SJCRH30 (cell line): Measurements from ENCODE around the gene ITGA11. TPM values are rescaled to one million over a fixed set of nuclear protein-coding genes. Genes with fewer than 3 reads are reported as not detected.

Experiments used
- DNase-seq, 2 experiments: peaks; one replicate each; pipeline ENCODE4 v3.0.0-alpha.2; 2015 to 2020
- H3K27ac ChIP-seq: fragments of 250-450 bp; sonication (Bioruptor Pico); 2 replicates; pipeline ENCODE4 v1.5.1; 2020; ENCODE audit warnings: mild to moderate bottlenecking, moderate library complexity
- H3K27me3 ChIP-seq: fragments of 250-450 bp; sonication (Bioruptor Pico); 2 replicates; pipeline ENCODE4 v1.5.1; 2020; ENCODE audit warnings: mild to moderate bottlenecking, moderate library complexity
- H3K36me3 ChIP-seq: fragments of 250-450 bp; sonication (Bioruptor Pico); 2 replicates; pipeline ENCODE4 v1.5.1; 2020; ENCODE audit warnings: mild to moderate bottlenecking, moderate library complexity
- H3K4me1 ChIP-seq: fragments of 250-450 bp; sonication (Bioruptor Pico); 2 replicates; pipeline ENCODE4 v1.5.1; 2020; ENCODE audit warnings: mild to moderate bottlenecking, moderate library complexity
- H3K4me3 ChIP-seq: fragments of 250-450 bp; sonication (Bioruptor Pico); 2 replicates; pipeline ENCODE4 v1.5.1; 2020; ENCODE audit warnings: mild to moderate bottlenecking, moderate library complexity
- H3K9me3 ChIP-seq: fragments of 250-450 bp; sonication (Bioruptor Pico); replicated peaks from 2 replicates; pipeline ENCODE4 v1.5.1; 2020; ENCODE audit warnings: mild to moderate bottlenecking, moderate library complexity
- total RNA-seq: library from RNA; depleted of rRNA; stranded (reverse); fragments of >200 nt; shearing (Covaris generic); gene quantifications from 2 replicates; pipeline ENCODE4 v1.2.3, GENCODE V29; 2014

ITGA11 gene
- total RNA-seq, 1 experiment from 2014 or later = not detected

DNA sequence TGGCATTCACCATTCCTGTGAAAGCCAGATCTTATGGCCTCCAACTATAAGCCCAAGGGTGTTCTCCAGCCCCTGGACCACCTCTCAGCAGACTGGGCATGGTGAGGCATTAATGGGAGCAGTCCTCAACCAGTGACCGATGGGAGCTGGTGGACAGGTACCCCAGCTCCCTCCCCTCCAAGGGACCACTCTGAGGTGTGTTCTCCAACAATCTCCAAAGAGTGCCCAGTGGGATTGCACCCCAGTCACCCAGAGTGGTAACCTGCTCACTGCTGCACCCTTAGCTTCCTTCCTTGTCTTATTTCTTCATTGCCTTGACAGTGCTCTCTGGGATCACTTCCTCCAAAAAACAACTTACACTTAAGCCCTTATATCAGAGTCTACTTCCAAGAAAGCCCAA, 8.2 kb upstream of the ITGA11 start:
- DNase-seq = no peak
- Histone ChIP-seq H3K4me3 (no peak overlapping the region), H3K27me3 (peaks cover 8% of the 10 kb centered on the region; the same call in 1 of the 2 replicates), H3K27ac (no peak overlapping the region), H3K9me3 (no peaks in the 10 kb centered on the region), H3K36me3 (no peaks in the 10 kb centered on the region), H3K4me1 (no peaks in the 10 kb centered on the region)

DNA sequence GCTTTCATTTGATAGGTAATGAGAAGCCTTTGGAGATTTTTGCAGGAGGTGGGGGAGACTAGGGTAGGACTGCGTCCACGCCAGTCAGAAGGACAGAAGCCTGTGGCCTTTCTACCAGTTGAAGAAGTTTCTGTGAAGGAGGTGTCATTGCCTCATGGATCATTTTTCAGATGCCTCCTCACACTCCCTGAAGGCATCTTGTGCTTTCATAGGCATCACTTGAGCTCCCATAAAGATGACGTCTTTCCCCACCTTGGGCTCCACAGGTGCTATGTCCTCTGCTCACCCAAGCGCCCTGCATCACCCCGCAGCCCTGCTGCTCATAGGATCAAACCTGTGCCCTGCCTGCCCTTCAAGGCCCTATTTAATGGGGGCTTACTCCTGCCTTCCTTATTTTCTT, 7.5 kb upstream of the ITGA11 start:
- peaks cover 8% of the 10 kb centered on the region; the same call in 1 of the 2 replicates for H3K27me3 ChIP-seq
- H3K9me3 ChIP-seq = no peaks in the 10 kb centered on the region
- no peaks in the 10 kb centered on the region for H3K4me1 ChIP-seq
- no peak overlapping the region for H3K27ac ChIP-seq
- DNase-seq = no peak
- H3K36me3 ChIP-seq = no peaks in the 10 kb centered on the region
- no peak overlapping the region for H3K4me3 ChIP-seq

DNA sequence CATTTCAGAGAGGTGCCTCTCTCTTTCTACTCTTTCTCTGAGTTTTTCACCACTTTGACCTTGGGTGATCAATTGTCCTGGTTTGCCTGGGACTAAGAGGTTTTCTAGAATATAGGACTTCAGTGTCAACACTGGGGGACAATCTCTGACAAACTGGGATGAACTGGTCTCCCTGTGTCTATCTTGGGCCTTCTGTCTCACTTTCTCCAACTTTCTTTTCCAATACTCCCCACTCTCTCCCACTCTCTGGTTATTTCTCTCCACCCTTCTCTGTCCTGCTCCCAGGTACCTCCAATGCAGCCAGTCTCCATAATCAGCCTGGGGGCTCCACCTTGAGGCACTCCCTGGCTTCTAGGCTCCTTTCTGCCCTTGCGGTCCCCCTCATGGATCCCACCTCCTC, 4.7 kb upstream of the ITGA11 start:
- H3K27me3 ChIP-seq = peaks cover 12% of the 10 kb centered on the region; the same call in 1 of the 2 replicates
- DNase-seq = no peak
- peaks cover 3% of the 10 kb centered on the region; the same call in 1 of the 2 replicates for H3K4me1 ChIP-seq
- no peak overlapping the region for H3K4me3 ChIP-seq
- no peaks in the 10 kb centered on the region for H3K9me3 ChIP-seq
- no peak overlapping the region for H3K27ac ChIP-seq
- H3K36me3 ChIP-seq = no peaks in the 10 kb centered on the region

DNA sequence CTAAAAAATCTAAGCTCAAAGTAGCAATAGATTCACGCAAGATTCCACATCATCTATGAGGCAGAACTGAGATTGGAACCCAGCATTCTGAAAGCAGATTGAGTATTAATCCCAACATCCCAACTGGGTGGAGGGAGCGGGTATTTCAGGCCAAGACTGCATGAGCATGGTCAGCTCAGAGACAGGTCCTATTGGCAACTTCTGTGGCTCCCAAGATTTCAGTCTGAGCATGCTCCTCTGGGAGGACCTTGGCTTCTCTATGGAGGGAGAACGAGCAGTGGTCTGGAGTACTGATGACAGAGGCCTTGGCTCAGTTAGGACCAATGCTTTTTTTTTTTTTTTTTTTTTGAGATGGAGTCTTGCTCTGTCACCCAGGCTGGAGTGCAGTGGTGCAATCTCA, 4.0 kb upstream of the ITGA11 start:
- Histone ChIP-seq H3K27ac (no peak overlapping the region), H3K4me3 (no peak overlapping the region), H3K9me3 (no peaks in the 10 kb centered on the region), H3K4me1 (peaks cover 3% of the 10 kb centered on the region; the same call in 1 of the 2 replicates), H3K27me3 (peaks cover 12% of the 10 kb centered on the region; the same call in 1 of the 2 replicates), H3K36me3 (no peaks in the 10 kb centered on the region)
- no peak for DNase-seq

DNA sequence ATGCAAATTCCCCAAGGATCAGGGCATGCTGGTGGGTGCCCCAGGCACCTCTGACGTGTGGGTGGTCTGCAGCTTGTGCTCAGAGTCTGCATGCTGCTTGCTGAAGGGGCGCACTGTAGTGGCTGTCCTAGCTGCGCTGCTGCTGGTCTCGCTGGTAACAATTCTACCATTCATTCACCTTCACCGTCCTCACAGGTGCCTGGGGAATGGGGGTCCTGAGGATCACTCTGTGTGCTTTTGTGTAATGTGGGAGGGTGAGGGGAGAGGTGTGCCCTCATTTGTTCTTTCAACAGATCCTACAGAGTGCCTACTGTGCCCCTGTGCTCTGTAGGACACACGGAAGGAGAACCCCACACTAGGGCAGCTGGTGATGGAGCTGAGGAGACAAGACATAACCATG, 2.1 kb upstream of the ITGA11 start:
- DNase-seq = no peak
- Histone ChIP-seq H3K9me3 (no peaks in the 10 kb centered on the region), H3K27me3 (peaks cover 8% of the 10 kb centered on the region; the same call in 1 of the 2 replicates), H3K4me3 (no peak overlapping the region), H3K36me3 (no peaks in the 10 kb centered on the region), H3K27ac (no peak overlapping the region), H3K4me1 (peaks cover 3% of the 10 kb centered on the region; the same call in 1 of the 2 replicates)

GRCh38 chr15:68433551-68433950, 1.6 kb upstream of the ITGA11 start:
- Histone ChIP-seq H3K4me3 (no peak overlapping the region), H3K27ac (no peak overlapping the region), H3K4me1 (peaks cover 3% of the 10 kb centered on the region; the same call in 1 of the 2 replicates), H3K27me3 (peaks cover 8% of the 10 kb centered on the region; the same call in 1 of the 2 replicates), H3K36me3 (no peaks in the 10 kb centered on the region), H3K9me3 (no peaks in the 10 kb centered on the region)
- no peak for DNase-seq

DNA sequence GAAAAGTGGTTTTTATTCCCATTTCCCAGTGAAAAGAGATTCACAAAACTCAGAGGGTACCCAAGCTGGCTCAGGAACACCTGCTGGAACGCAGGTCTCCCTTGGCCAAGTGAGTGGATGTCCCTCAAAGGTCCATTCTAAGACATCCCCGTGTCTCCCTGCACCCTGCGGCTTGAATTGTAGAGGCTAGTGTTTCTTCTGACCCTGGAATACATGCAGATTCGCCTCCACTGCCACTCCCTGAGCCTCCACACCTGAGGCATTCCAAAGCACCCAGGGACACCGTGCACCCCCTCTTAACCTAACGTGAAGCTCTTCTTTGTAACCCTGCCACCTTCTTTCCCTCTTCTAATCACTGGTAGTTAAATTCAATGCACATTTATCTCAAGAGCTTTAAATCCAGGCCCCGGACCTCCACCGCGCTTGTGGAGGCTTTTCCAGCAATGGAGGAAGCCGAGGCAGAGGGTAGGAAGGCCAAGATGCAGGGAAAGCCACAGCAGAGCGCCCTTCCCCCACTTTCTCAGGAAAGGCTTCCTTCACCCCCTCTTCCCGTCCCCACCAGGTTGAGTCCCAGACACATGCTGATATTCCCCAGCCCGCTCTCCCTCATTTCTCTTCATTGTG, 590 bp upstream of the ITGA11 start:
- Histone ChIP-seq H3K4me1 (peaks cover 3% of the 10 kb centered on the region; the same call in 1 of the 2 replicates), H3K27ac (no peak overlapping the region), H3K9me3 (no peaks in the 10 kb centered on the region), H3K4me3 (peak overlapping the region; percentile 55; the same call in 1 of the 2 replicates), H3K36me3 (no peaks in the 10 kb centered on the region), H3K27me3 (peaks cover 3% of the 10 kb centered on the region; the same call in 1 of the 2 replicates)
- DNase-seq = no peak

DNA sequence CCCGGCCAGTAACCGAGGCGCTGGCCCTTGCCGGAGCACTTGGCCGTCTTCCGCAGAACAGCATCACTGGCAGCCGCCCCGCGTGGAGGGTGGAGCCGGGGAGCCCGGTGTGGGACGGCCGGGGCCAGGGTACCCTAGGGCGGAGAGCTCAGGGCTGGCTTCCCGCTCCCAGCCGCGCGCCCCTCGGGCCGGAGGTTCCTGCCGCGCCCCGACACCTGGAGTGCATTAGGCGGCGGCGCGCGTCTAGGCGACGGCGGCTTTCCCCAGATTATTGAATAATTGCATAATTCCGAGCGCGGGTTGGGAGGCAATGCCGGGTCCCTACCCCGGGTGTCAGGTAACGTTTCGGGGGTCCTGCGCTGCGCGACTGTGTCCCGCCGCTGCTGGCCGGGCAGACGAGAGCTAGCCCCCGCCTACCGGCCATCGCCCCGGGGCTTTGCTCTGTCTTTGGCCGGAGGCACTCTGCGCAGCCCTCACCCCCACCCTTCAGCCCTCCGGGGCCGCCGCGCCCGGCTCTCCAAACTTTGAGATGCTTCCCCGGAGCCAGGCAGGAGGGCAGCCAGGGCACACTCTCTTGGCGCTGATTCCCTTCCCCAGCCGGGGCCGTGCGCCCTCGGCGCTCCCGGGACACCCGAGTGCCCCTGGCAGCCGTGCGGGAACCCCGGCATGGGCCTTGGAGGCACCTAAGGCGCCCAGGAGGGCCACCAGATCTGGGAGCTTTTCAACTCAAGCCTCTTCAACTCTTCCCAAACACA, 749 bp downstream of the ITGA11 start:
- no peaks in the 10 kb centered on the region for H3K9me3 ChIP-seq
- peaks cover 3% of the 10 kb centered on the region; the same call in 1 of the 2 replicates for H3K27me3 ChIP-seq
- H3K36me3 ChIP-seq = no peaks in the 10 kb centered on the region
- DNase-seq = no peak
- H3K4me3 ChIP-seq = peak overlapping the region; percentile 55
- H3K27ac ChIP-seq = no peak overlapping the region
- H3K4me1 ChIP-seq = peaks cover 3% of the 10 kb centered on the region; the same call in 1 of the 2 replicates

DNA sequence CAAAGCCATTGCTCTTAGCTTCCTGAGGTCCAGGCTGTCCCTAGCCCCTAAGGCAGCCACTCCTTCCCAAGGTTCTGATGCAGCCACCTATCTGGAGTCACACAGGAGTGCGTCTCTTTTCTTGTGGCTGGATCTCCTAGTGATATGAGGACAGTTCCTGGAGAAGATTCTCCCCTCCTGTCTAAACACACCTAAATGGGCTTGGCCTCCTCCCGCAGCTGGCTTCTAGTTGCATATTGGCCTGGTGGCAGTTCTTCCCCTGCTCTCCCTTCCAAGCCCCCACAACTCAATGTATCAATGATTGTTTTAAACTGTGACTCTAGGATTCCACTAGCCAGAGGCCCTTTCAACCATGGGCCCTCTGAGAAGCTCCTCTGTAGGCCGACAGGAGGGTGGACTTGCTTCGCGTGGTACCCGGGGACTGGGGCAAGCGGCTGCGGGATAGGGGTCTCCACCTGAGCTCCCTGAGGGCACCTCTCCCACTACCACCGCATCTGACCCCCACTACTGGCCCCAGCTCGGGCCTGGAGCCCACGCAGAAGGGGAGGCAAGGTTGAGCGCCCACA, 1.4 kb downstream of the ITGA11 start:
- H3K4me3 ChIP-seq = no peak overlapping the region
- peaks cover 3% of the 10 kb centered on the region; the same call in 1 of the 2 replicates for H3K4me1 ChIP-seq
- peaks cover 3% of the 10 kb centered on the region; the same call in 1 of the 2 replicates for H3K27me3 ChIP-seq
- H3K9me3 ChIP-seq = no peaks in the 10 kb centered on the region
- H3K27ac ChIP-seq = no peak overlapping the region
- DNase-seq = no peak
- no peaks in the 10 kb centered on the region for H3K36me3 ChIP-seq

- DNase-seq = no peak
- H3K4me3 ChIP-seq = no peak overlapping the region
- H3K36me3 ChIP-seq = no peaks in the 10 kb centered on the region
- H3K4me1 ChIP-seq = peaks cover 3% of the 10 kb centered on the region; the same call in 1 of the 2 replicates
- no peak overlapping the region for H3K27ac ChIP-seq
- peaks cover 3% of the 10 kb centered on the region; the same call in 1 of the 2 replicates for H3K27me3 ChIP-seq
- no peaks in the 10 kb centered on the region for H3K9me3 ChIP-seq
Observed at GRCh38 chr15:68429691-68430470, 2.1 kb downstream of the ITGA11 start.

DNA sequence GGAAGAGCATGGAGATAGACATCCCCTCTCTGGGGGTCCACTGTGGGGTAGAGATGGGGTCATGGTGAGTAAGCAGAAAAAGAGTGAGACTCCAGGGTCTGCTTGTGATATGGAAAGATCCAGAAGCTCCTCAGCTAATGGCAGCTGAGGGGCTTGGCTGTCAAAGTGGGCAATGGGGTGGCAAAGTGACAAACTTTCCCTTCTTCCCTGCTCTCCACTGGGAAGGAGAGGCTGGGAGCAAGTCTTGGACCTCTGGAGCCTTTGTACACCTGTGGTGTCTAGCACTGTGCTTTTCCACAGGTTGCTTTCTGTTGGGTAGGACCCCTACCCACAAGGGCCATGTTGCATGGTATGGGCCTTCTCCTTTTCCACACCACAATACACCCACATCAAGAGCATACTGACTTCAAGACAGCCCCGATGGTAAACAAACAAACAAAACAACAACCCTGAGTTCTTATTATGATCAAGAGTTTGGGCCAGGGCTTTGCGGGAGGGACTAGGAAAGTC, 3.5 kb downstream of the ITGA11 start:
- no peak for DNase-seq
- peaks cover 3% of the 10 kb centered on the region; the same call in 1 of the 2 replicates for H3K27me3 ChIP-seq
- no peaks in the 10 kb centered on the region for H3K9me3 ChIP-seq
- peaks cover 3% of the 10 kb centered on the region; the same call in 1 of the 2 replicates for H3K4me1 ChIP-seq
- H3K36me3 ChIP-seq = no peaks in the 10 kb centered on the region
- H3K4me3 ChIP-seq = no peak overlapping the region
- no peak overlapping the region for H3K27ac ChIP-seq

- Histone ChIP-seq H3K4me1 (peaks cover 3% of the 10 kb centered on the region; the same call in 1 of the 2 replicates), H3K27me3 (peaks cover 3% of the 10 kb centered on the region; the same call in 1 of the 2 replicates), H3K36me3 (no peaks in the 10 kb centered on the region), H3K4me3 (no peak overlapping the region), H3K9me3 (no peaks in the 10 kb centered on the region), H3K27ac (no peak overlapping the region)
- DNase-seq = no peak
Observed at GRCh38 chr15:68427963-68428362, 4.0 kb downstream of the ITGA11 start.

DNA sequence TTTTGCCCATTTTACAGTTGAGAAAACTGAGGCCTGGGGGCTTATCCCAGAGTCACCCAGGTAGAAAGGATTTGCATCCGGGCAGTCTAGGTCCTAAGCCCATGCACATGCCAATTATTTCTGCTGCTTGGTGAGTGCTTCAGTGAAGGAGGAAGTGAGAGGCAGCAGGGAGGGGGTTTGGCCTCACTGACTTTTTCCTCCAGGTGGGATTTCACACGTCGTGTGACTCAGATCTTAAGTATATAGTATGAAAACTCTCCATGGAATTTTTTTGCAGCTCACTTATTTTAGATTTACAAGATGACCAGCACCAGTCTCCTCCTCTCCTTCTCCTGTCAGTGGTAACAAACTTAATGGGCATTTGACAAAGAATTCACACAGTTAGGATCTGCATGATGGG, 4.6 kb downstream of the ITGA11 start:
- Histone ChIP-seq H3K36me3 (no peaks in the 10 kb centered on the region), H3K9me3 (no peaks in the 10 kb centered on the region), H3K27me3 (peaks cover 2% of the 10 kb centered on the region; the same call in 1 of the 2 replicates), H3K4me3 (no peak overlapping the region), H3K4me1 (peaks cover 3% of the 10 kb centered on the region; the same call in 1 of the 2 replicates), H3K27ac (no peak overlapping the region)
- no peak for DNase-seq

- DNase-seq = no peak
- Histone ChIP-seq H3K27ac (no peak overlapping the region), H3K9me3 (no peaks in the 10 kb centered on the region), H3K36me3 (no peaks in the 10 kb centered on the region), H3K27me3 (no peaks in the 10 kb centered on the region), H3K4me1 (no peaks in the 10 kb centered on the region), H3K4me3 (no peak overlapping the region)
Observed at GRCh38 chr15:68426116-68426515, 5.8 kb downstream of the ITGA11 start.
